Inferior parietal cortex (tissue), 1 donor: ENCODE data around the gene INAFM2.
A peak's percentile ranks its signal among the peaks of the same experiment; 100 is the strongest.

Experiments
- DNase-seq: peaks from one replicate; pipeline ENCODE4 v3.0.0-alpha.2; 2016; ENCODE audit errors: extremely low spot score

Gene INAFM2

GRCh38 chr15:40306908-40307307 lies 16.6 kb upstream of the INAFM2 start:
- DNase-seq = no peak

GRCh38 chr15:40307421-40308211 lies 15.9 kb upstream of the INAFM2 start, which contains the start of gene PLCB2:
Gene PLCB2 (minus strand): TSS chr15:40307935. CDS start chr15:40307672, 263 bp downstream.
- no peak for DNase-seq

DNA sequence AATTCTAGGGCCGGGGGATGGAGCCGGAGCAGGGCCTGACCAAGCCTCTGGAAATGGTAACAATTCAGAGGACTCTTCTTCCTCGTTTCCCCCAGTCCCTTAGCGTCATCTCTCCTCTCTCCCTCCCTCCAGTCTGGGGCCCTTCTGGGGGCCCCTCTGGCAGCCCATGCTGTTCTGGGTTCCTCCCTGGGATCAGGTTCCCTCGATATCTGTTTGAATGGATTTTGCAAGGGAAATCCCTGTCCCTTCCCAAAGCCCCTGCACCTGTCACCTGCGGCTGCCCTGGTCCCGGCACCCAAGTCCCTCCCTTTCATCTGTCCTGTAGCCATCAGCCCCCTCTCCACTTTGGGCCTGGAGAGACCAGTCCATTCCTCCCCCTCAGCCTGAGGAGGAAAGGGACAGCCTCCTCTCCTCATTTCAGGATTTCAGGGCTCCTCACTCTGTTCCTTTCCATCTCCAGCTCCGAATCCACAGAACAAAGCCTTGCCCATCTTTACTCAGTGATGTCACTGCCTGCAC lies 14.1 kb upstream of the INAFM2 start:
- DNase-seq = no peak

DNA sequence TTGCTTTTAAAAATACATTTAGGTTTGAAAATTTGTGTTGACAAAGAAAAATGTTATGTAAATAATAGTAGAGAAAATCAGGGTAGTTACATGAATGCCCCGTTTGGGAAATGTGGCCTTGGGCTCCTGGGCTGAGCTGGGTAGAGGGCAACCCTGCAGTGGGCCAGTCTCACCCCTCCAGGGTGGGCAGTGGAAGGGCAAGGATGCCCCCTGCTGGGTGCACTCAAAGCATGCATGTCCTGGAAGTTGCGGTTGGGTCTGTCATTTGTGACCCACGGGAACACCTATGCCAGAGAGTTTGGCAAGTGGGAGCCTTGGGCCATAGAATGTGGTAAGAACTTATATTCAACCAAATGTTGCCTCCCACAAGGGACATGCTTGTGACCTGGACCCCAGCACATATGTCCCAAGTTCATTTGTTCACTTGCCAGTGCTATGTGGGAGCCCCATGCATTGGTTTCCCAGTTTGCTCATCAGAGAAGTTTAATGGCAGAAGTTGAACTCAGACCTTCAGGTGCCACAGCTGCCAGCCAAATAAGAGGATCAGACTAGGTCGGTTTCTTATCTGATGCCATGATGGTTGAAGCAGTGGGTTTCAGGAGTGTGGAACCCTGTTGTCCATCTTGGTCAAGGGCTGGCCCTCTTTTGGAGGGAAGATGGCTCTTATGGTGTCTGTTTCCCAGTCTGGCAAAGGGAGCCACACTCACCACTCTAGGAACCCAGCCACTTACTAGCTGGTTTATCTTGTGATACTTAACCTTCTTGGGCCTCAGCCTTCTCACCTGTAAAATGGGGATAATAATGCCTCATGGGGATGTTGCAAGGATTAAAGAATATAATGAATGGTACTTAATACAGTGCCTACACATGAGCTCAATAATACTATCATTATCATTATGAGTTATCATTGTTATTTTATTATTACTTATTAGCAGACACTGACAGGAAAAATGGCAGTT lies 13.2 kb upstream of the INAFM2 start:
- DNase-seq = no peak

DNA sequence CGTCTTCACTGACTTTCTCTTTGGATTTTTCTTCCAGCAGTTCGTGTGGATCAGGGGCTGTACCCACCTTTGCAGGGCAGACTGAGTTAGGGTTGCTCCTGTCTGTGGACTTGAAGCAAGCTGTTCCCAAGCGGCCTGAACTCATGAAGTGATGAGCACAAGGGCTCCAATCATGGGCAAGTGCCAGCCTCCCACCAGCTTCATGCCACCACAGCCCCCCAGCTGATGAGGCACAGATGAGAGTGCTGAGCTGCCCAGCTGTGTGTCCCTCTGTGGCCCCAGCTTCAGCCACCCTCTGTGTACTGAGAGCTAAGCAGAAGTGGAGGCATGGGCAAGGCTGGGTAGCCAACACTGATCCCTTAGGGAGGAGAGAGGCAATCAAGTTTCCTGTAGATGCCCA lies 12.5 kb upstream of the INAFM2 start:
- no peak for DNase-seq

DNA sequence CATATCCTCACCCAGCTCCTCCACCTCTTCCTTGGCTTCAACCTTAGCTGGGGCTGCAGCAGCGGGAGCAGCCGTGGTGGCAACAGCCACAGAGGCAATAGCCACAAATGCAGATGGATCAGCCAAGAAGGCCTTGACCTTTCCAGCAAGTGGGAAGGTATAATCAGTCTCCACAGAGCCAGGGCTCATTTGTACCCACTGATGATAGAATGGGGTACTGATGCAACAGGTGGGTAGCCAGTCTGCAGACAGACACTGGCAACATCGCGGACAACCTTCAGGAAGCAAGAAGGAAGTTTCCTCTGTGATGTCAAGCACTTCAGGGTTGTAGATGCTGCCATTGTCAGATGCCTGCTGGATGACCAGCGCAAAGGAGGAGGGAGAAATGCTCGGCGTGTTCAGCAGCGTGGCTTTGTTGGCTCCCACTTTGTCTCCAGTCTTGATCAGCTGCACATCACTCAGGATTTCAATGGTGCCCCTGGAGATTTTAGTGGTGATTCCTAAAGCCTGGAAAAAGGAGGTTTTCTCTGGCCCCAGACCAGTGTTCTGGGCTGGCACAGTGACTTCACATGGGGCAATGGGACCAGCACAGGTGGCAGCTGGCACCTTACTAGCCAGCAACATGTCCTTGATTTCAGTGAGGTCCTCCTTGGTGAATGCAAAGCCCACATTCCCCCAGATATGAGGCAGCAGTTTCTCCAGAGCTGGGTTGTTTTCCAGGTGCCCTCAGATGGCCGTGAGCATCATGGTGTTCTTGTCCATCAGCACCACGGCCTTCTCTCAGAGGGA lies 10.9 kb upstream of the INAFM2 start:
- no peak for DNase-seq

DNA sequence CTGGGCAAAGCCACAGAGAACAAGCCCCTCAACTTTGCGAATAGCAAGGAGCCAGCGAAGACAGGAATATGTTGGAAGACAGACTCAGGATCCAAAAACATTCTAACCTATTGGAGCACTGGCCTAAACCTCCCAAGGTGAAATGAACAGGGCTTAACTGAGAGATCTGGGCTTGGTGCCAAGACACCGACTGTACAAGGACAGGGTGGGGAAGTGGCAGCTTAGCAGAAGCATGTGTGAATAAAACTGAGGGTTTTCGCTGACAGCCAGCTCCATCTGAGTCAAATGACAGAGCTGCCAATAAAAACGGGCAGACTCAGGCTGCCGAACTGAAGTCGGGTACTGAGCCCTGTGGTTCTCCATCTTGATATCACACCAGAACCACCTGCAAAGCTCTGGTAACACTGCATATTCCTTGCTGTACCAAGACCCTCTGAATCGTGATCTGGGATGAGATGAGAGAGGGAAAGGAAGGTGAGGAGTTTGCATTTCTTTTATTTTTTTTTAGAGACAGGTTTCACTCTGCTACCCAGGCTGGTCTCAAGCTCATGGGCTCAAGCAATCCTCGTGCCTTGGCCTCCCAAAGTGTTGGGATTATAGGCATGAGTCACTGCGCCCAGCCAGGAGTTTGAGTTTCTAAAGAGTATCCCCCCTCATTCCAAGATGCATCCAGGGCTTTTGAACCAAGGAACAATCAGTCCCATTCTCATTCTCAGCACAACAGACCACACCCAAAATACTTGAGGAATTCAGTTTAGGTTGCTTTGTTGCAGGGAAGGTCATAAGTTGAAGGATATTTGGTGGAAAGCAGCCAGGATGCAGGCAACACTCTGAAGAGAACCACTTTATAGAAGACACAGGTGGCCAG lies 9.7 kb upstream of the INAFM2 start:
- no peak for DNase-seq

GRCh38 chr15:40314723-40315276 lies 8.7 kb upstream of the INAFM2 start:
- no peak for DNase-seq

GRCh38 chr15:40316931-40317330 lies 6.6 kb upstream of the INAFM2 start:
- DNase-seq = no peak

- no peak for DNase-seq
These were observed 5.9 kb upstream of the INAFM2 start for GRCh38 chr15:40317580-40317979.

DNA sequence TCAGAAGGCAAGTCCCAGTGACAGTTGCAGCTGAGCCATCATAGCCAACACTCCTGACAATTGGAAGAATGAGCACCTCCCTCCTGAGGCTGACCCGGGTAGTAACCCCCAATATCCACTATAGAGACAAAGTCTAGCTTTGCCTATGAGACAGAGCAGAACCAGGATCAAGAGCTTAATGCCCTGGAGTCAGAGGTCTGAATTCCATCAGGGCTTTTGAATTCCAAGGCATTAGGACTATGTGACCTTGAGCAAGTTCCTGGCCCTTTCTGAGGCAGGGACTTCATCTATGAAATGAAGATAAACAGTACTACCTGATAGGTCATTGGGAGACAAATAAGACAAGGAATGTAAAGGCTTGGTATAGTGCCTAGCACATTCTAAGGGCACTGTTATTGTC lies 3.1 kb upstream of the INAFM2 start:
- DNase-seq = no peak

DNA sequence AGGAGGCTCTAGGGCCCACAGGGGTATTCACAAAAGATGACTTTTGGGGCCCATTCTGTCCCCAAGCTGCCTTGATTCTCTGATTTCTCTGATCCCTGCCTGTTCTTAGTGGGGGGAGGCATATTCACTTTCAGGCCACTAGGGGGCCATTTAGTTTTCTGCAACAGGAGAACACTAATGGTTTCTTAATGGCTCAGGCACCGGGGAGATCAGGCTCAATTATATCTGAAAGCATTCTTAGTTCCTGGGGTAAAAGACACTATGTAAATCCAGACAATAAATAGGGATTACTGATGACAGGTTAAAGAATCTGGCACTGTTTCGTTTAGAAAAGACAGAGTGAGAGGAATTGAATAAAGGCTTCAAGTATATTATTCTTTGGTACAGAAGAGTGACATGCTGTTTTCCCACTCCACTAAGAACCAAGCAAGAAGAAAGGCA lies 2.5 kb upstream of the INAFM2 start:
- peak; percentile 86 for DNase-seq

- no peak for DNase-seq
These were observed 807 bp upstream of the INAFM2 start for GRCh38 chr15:40322531-40323238.

DNA sequence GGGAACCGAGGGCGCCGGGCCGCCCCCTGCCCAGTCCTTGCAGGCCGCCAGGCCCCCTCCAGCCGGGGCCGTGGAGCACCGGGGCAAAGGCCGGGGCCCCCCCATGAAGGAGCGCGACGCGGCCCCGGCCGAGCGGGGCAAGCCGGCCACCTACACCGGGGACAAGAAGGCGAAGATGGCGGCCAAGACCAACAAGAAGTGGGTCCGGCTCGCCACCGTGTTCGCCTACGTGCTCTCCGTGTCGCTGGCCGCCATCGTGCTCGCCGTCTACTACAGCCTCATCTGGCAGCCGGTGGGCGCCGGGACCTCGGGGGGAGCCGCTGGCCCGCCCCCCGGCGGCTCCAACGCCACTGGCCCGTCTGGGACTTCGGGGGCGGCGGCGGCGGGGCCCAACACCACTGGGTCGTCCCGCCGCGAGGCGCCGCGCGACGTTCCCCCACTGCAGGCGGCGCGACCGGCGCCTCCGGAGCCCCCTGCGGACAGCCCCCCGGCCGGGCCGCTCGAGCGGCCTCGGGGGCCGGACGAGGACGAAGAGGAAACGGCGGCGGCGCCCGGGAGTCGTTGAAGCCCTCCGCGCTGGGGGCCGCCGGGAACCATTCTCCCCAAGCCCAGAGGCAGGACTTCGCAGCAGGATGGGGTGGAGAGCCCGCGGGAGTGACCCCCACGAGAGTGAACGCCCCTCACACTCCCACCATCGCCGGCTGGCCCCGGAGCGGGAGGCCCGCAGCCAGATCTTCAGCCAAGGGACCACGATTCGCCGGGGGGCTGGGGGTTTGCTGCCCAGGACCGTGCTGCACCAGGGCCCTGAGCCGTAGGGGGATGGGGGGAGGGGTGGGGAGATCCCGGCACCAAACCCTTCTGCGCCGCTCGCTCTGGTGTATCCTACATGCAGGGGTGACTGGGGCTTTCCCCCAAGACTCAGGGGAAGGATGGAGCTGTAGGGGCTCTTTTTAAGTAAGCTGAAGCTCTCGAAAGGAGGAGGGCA lies 753 bp downstream of the INAFM2 start:
- DNase-seq = no peak

- DNase-seq = no peak
These were observed 1.7 kb downstream of the INAFM2 start for GRCh38 chr15:40325188-40325587.

DNA sequence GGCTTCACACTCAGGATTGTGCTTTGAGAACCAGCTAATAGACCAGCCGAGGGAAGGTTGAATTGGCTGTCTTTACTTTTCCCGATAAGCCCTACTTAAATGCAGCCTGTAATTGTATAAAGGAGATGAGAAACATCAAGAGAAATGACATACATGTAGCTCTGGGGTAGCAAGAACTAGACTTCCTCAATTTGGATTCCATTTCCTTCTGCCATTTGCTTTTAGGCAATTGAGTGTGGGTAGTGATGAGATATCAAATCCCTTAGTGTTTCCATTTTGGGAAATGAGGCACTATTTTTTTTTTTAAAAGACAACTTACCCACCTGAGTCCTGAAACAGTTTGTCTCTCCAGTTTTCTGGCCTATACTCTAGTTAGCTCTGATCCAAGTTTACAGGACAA lies 2.2 kb downstream of the INAFM2 start:
- DNase-seq = no peak

- DNase-seq = no peak
These were observed 4.0 kb downstream of the INAFM2 start for GRCh38 chr15:40327457-40327856.

DNA sequence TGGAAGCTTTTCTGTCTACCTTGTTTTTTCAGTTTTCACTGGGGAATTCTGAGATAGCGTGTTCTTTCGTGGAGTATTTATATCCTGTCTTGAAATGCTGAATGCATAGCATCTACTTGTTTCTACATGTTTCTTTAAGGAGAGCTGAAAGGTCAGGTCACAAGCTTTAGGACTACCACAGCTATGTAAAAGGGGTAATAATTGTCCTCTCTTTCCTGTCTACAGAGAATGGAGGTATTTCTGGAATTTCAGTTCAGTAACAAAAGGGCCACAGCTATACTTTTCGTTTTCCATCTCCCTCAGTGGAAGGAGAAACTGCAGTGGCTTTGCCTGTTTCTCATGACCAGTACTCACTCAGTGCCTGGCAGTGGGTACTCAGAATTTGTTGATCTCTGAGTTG lies 4.7 kb downstream of the INAFM2 start:
- no peak for DNase-seq
